AG09319 (cell line): ENCODE measurements around the gene PTH2R.
"Not testable (repeated sequence)": the region's sequence is repeated elsewhere in the genome, so short reads cannot be mapped to it uniquely, and the experiment has no call there.

Experiments
- DNase-seq: peaks from one replicate; pipeline ENCODE4 v3.0.0-alpha.2; 2010; ENCODE audit warnings: low read depth; ENCODE audit errors: extremely low read depth
- CTCF ChIP-seq: IDR thresholded peaks from 2 replicates; pipeline ENCODE4 v1.5.1; 2011; ENCODE audit warnings: low read depth, mild to moderate bottlenecking, inconsistent platforms, low read length, moderate library complexity

The PTH2R gene

GRCh38 chr2:208363485-208363884 is 43.1 kb upstream of the PTH2R start:
- no peak for TF ChIP-seq CTCF
- no peak for DNase-seq

GRCh38 chr2:208366215-208367127 is 40.1 kb upstream of the PTH2R start:
- DNase-seq = no peak
- no peak for TF ChIP-seq CTCF

GRCh38 chr2:208369091-208369490 is 37.5 kb upstream of the PTH2R start:
- no peak for DNase-seq
- TF ChIP-seq CTCF = no peak

GRCh38 chr2:208370881-208371633 is 35.5 kb upstream of the PTH2R start:
- no peak for DNase-seq
- TF ChIP-seq CTCF = no peak

- TF ChIP-seq CTCF = no peak
- no peak for DNase-seq
These were observed 35.0 kb upstream of the PTH2R start for GRCh38 chr2:208371634-208371935.

GRCh38 chr2:208373460-208374089 is 33.0 kb upstream of the PTH2R start:
- no peak for DNase-seq
- TF ChIP-seq CTCF = peak; percentile 80

GRCh38 chr2:208375491-208376068 is 31.0 kb upstream of the PTH2R start:
- DNase-seq = no peak
- TF ChIP-seq CTCF = no peak

- not testable (repeated sequence) for DNase-seq
These were observed 29.2 kb upstream of the PTH2R start for GRCh38 chr2:208377344-208377860.
